ENCODE results near the gene IL17RC.
"Not testable (repeated sequence)": the region's sequence is repeated elsewhere in the genome, so short reads cannot be mapped to it uniquely, and the experiment has no call there.

IL17RC gene

DNA sequence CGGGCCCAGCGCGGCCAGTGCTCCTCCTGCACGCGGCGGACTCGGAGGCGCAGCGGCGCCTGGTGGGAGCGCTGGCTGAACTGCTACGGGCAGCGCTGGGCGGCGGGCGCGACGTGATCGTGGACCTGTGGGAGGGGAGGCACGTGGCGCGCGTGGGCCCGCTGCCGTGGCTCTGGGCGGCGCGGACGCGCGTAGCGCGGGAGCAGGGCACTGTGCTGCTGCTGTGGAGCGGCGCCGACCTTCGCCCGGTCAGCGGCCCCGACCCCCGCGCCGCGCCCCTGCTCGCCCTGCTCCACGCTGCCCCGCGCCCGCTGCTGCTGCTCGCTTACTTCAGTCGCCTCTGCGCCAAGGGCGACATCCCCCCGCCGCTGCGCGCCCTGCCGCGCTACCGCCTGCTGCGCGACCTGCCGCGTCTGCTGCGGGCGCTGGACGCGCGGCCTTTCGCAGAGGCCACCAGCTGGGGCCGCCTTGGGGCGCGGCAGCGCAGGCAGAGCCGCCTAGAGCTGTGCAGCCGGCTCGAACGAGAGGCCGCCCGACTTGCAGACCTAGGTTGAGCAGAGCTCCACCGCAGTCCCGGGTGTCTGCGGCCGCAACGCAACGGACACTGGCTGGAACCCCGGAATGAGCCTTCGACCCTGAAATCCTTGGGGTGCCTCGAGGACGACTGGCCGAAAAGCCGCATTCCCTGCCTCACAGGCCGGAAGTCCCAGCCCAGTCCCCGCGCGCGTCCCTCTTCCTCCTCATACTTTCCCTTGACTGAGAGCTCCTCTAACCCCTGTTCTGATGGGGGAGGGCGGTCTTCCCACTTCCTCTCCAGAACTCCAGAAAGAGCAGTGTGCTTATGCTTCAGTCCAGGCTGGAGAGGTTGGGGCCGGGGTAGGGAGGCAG, 1.4 kb upstream of the IL17RC start:
- no peak for DNase-seq (ENCODE audit: low read depth)

DNA sequence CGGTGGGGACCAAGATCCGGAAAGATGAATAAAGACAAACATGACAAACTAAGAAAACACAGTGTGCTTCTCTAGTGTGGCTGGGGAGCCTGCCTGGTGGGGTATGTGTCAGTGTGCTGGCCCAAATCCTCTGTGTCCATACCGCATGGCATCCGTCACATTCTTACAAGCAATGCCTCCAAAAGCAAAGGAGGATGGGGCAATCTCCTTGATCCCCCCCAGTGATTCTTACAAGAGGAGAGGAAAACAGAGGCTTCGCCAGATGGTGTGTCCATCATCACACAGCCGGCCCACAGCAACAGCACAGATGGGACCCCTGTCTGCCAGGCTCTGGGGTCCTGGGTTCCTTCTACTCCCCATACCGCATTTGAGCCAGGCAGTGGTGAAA, 558 bp upstream of the IL17RC start:
- no peak for DNase-seq (ENCODE audit: low read depth)

DNA sequence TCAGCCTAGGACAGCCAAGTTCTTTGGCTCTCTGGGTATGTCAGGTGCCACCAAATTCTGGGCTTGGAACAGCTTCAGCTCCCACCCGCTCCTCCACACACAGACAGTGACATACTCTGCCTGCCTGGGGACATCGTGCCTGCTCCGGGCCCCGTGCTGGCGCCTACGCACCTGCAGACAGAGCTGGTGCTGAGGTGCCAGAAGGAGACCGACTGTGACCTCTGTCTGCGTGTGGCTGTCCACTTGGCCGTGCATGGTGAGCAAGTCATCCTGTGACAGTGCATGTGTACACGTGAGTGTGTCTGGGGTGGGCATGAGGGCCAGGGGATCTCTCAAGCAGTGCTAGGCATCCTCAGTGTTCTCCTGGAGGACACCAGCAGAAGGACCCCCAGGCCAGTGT, 922 bp downstream of the IL17RC start:
- no peak for DNase-seq (ENCODE audit: low read depth)

DNA sequence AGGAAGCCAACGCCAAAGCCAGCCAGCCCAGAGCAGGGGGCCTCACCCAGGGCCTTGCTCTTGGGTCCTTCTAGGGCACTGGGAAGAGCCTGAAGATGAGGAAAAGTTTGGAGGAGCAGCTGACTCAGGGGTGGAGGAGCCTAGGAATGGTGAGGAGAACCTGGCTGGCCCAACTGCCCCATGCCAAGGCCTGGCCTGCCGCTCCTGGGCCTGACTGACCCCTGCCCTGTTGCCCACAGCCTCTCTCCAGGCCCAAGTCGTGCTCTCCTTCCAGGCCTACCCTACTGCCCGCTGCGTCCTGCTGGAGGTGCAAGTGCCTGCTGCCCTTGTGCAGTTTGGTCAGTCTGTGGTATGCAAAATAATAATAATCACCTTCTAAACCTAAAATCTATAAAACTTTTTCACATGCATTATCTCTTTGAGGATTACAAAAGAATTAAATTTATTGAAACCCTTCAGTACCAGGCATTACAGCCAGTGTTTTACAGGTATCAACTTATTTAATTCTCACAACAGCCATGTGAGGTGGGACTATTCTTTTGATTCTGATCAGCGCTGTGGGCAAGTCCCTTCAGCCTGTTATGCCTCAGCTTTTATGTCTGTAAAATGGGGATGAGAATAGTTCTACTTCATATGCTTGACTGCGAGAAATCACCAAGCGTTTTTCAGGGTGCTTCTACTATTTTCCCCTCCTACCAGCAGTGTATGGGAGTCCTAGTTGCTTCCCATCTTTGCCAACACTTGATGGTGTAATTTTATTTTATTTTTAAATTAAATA, 1.6 kb downstream of the IL17RC start:
- no peak for DNase-seq (ENCODE audit: low read depth)

DNA sequence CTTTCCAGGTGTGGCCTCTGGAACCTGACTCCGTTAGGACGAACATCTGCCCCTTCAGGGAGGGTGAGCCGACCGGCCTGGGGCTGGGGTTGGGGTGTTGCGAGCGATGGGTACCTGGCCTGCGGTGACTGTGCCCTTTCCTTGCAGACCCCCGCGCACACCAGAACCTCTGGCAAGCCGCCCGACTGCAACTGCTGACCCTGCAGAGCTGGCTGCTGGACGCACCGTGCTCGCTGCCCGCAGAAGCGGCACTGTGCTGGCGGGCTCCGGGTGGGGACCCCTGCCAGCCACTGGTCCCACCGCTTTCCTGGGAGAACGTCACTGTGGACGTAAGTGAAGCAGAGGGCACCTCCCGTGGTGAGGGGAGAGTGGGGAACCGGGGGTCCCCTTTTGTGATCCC, 11.3 kb downstream of the IL17RC start:
- DNase-seq (ENCODE audit: low read depth), result no peak

DNA sequence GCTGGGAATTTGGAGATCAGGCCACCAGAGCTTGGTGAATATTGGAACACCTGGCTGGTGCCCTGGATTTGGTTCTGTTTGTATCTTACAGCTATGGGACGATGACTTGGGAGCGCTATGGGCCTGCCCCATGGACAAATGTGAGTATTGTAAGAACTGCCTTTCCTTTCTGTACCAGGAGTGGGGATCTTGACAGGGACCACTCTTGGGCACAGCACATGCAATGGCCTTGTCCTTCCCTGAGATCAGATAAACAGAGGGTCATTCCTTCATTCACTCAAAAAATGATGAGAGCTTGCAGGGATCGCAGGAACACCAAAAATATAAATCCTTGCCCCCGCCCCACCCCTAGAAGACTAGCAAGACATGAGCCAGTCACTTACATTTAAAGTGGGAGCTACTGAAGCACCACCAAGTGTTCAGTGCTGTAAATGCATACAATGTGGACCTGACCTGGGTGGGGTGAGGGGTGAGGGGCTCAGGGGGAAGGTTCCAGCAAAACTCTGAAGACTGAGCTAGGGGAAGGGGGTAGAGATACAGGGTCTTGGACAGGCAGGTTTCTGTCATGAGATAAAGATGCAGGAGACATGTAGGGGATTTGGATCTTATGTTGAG, 14.0 kb downstream of the IL17RC start:
- no peak for DNase-seq (ENCODE audit: low read depth)

DNA sequence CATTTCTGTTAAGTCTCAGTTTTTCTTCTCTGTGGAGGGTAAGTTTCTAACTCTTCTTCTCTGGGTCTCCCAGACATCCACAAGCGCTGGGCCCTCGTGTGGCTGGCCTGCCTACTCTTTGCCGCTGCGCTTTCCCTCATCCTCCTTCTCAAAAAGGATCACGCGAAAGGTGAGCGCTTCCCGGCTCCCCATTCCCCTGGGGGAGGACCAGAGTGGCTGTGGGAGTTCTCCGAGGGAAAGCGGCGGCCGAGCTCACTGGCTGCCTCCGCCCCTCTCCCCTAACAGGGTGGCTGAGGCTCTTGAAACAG, 15.6 kb downstream of the IL17RC start:
- DNase-seq (ENCODE audit: low read depth), result no peak

DNA sequence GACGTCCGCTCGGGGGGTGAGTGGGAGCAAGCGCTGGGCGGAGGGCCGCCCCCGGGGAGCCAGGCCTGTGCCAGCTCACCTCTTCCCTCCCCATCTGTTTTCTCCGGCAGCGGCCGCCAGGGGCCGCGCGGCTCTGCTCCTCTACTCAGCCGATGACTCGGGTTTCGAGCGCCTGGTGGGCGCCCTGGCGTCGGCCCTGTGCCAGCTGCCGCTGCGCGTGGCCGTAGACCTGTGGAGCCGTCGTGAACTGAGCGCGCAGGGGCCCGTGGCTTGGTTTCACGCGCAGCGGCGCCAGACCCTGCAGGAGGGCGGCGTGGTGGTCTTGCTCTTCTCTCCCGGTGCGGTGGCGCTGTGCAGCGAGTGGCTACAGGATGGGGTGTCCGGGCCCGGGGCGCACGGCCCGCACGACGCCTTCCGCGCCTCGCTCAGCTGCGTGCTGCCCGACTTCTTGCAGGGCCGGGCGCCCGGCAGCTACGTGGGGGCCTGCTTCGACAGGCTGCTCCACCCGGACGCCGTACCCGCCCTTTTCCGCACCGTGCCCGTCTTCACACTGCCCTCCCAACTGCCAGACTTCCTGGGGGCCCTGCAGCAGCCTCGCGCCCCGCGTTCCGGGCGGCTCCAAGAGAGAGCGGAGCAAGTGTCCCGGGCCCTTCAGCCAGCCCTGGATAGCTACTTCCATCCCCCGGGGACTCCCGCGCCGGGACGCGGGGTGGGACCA, 16.1 kb downstream of the IL17RC start:
- DNase-seq (ENCODE audit: low read depth), result peak; percentile 78

DNA sequence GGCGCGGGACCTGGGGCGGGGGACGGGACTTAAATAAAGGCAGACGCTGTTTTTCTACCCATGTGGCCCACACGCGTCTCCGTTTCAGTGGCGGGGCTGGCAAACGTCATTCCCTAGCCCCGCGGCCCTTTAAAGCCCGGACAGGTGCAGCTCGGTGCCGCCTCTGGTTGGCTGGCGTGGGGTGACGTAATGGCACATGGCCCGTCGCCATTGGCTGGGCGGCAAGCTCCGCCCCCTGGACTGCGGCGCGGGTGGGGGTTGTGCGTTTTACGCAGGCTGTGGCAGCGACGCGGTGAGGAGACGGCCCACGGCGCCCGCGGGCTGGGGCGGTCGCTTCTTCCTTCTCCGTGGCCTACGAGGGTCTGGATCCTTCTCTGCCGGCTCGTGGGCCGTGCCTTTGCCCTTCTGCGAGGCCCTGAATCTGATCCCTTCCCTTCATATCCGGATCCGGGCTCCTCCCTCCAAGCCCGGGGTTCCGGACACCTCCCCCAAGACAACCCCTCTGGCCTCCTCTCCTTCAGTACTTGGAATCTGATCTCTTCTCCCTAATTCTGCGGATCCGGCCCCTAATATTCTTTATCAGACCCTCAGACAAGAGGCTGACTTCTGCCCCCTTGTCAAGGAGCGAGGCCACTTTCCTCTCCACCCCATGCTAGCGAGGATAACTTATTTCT, 16.8 kb downstream of the IL17RC start, which contains the start of gene CRELD1:
Gene CRELD1, plus strand, starts transcription at position 274 of the 674 bp plus-strand sequence. CDS start 605 bp downstream, outside the sequence.
- peak; percentile 92 for DNase-seq (ENCODE audit: low read depth)

DNA sequence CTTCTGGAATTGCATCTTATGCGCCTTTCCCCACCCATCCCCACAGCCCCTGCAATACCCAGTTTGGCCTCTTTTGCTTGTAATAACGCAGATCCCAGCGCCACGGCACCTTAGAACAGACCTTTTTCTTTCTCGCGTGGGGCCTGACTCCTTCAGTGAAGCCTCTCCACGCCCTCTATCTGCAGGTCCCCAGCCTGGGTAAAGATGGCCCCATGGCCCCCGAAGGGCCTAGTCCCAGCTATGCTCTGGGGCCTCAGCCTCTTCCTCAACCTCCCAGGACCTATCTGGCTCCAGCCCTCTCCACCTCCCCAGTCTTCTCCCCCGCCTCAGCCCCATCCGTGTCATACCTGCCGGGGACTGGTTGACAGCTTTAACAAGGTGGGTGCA, 17.3 kb downstream of the IL17RC start:
- no peak for DNase-seq (ENCODE audit: low read depth)

DNA sequence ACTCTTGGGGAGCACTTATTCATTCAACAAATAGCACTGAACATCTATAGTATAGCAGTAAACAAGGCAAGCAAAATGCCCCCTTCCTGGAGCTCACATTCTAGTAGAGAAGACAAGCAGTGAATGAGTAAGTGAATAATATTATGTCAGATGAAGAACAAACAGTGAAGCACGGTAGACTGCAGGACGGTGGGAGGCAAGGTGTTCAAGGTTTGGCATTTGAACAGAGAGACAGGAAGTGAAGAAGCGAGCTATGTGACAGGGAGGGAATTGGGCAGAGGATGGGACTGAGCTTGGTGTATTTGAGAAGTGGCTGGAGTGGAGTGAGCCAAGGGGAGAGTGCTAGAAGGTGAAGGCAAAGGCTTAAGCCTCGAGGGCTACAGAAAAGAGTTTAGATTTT, 18.1 kb downstream of the IL17RC start:
- DNase-seq (ENCODE audit: low read depth), result no peak

DNA sequence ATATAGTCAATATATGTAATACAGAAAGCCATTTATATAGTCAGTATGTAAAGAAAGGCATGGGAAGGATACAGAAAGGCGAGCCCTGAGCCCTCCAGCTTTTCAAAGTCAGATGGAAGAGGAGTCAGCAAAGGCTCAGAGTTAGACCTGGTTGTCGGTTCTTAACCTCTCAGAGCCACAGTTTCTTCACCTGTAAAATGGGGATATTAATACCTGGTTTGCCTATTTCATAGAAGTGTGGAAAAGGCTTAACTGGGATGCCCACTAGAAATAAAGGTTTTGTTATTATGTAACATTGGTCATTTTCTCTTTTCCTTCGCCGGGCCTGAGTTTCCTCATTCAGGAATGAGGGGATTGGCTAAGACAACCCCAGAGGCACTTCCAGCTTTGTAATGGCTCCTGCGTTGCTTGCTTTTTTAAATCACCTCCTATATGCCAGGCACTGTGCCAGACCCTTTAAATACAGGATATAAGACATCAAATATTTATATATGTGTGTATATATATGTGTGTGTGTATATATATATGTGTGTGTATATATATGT, 19.1 kb downstream of the IL17RC start:
- DNase-seq (ENCODE audit: low read depth), result no peak

DNA sequence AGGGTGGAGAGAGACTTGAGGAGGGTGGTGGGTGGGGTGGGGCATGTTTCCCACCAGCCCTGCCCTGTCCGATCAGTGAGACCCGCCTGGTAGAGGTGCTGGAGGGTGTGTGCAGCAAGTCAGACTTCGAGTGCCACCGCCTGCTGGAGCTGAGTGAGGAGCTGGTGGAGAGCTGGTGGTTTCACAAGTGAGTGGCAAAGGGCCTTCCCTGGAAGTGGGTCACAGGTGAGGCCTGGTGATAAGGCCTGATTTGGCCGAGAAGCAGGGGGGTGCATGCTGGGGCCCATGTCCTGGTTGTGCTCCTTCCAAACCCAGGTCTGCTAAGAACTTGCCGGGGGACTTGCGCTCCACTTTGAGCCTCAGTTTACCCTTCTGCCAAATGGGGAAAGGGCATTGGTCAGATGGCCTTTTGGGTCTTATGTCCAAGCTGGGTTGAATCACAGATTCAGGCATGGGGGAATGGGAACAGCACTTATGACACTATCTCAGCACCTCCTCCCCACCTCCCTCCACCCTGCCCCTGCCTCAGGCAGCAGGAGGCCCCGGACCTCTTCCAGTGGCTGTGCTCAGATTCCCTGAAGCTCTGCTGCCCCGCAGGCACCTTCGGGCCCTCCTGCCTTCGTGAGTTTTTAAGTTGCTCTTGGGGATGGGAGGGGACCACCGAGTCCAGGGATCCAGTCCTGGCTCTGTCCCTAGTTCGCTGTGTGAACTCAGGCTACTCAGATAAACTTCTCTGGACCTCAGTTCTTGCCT, 20.8 kb downstream of the IL17RC start:
- no peak for DNase-seq (ENCODE audit: low read depth)

DNA sequence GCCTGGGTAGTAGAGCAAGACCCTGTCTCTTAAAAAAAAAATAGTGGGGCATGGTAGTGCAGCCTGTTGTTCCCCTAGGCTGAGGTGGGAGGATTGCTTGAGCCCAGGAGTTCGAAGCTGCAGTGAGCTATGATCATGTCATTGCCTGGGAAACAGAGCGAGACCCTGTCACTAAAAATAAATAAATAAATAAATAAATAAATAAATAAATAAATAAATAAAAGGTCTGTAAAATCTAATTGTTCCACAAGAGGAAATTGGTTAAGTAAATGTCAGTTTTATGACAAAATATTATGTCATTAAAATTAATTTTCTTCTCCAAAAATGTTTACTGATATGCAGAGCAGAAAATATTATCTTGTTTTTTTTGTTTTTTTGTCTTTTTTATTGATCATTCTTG, 22.1 kb downstream of the IL17RC start:
- no peak for DNase-seq (ENCODE audit: low read depth)

DNA sequence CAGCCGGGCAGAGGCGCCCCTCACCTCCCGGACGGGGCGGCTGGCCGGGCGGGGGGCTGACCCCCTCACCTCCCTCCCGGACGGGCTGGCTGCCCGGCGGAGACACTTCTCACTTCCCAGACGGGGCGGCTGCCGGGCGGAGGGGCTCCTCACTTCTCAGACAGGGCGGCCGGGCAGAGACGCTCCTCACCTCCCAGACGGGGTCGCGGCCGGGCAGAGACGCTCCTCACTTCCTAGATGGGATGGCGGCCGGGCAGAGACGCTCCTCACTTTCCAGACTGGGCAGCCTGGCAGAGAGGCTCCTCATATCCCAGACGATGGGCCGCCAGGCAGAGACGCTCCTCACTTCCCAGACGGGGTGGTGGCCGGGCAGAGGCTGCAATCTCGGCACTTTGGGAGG, 23.0 kb downstream of the IL17RC start:
- DNase-seq (ENCODE audit: low read depth), result not testable (repeated sequence)

DNA sequence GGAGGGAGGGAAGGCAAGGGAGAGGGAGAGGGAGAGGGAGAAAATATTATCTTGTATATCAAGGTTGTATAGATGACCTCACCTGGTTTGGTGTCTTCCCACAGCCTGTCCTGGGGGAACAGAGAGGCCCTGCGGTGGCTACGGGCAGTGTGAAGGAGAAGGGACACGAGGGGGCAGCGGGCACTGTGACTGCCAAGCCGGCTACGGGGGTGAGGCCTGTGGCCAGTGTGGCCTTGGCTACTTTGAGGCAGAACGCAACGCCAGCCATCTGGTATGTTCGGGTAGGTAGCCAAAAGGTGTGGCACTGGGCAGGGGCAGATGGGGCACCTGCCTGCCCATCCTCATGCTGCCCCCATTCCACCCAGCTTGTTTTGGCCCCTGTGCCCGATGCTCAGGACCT, 23.8 kb downstream of the IL17RC start:
- no peak for DNase-seq (ENCODE audit: low read depth)

DNA sequence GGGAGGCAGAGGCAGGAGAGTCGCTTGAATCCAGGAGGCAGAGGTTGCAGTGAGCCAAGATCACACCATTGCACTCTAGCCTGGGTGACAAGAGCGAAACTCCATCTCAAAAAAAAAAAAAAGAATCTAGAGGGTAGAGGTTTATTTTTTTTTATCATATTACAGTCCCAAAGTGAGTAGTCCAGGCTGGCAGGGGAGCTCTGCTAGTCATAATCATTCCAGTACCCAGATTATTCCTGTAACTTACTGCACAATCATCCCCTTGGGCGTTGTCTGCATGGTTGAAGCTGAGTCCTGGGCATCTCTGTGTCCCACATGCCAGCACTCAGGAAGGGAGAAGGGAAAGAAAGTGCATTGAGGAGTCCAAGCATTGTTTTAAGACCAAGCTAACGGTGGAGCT, 25.3 kb downstream of the IL17RC start:
- no peak for DNase-seq (ENCODE audit: low read depth)

DNA sequence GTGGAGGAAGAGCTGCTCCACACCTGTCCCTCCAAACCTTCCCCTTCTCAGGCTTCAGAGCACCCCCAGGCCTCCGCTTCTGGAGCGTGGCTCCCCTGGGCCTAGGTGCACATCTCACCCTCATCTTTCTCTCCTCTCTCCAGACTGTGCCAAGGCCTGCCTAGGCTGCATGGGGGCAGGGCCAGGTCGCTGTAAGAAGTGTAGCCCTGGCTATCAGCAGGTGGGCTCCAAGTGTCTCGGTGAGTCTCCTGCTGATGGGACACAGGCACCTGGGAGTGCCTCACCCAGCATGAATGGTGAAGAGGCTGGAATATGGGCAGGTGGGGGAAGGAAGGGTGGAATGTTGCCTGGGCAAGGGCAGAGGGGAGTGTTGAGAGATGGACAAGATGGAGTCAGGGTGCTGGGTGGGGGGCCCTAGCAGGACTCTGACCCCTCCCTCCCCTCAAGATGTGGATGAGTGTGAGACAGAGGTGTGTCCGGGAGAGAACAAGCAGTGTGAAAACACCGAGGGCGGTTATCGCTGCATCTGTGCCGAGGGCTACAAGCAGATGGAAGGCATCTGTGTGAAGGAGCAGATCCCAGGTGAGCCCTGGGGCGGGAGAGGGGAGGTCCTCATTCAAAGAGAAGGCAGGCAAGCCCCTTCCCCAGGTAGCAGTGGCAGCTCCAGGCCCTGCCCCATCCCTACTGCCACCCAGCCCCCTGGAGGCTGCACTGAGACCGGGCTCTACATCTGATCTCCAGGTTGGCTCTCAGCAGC, 26.2 kb downstream of the IL17RC start:
- DNase-seq (ENCODE audit: low read depth), result no peak

DNA sequence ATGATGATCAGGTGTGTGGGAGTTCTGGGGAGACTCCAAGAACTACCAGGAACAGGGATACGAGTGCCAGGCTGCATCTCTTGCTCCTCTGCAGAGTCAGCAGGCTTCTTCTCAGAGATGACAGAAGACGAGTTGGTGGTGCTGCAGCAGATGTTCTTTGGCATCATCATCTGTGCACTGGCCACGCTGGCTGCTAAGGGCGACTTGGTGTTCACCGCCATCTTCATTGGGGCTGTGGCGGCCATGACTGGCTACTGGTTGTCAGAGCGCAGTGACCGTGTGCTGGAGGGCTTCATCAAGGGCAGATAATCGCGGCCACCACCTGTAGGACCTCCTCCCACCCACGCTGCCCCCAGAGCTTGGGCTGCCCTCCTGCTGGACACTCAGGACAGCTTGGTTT, 27.4 kb downstream of the IL17RC start:
- no peak for DNase-seq (ENCODE audit: low read depth)

DNA sequence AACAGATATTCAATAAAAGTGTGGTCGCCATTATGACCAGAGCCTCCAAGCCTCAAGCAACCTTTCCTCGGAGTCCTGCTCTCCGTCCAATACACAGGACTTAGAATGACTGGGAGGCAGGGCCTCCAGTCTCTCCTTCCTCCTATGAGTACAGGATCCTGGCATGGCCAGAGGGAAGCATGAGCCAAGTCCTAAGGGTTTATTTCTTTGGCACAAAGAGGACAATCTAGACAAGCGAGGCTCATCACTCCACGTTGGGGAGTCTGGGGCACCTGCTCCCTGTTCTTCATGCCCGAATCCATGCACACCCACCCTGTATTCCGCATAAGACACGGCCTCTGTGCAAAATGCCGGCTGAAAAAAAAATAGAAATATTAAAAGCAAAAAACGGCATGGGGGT, 28.5 kb downstream of the IL17RC start:
- no peak for DNase-seq (ENCODE audit: low read depth)

Measured in stimulated activated CD8-positive, alpha-beta memory T cell treated with anti-CD3 and anti-CD28 coated beads, Interleukin-15, amount 100 ng/mL, for 1 hour (primary cell).